Stimulated activated effector memory CD8-positive, alpha-beta T cell treated with anti-CD3 and anti-CD28 coated beads, Interleukin-12 subunit alpha, Interleukin-12 subunit beta, amount 100 ng/mL, for 72 hours (primary cell): ENCODE measurements around the gene PYGO2.
"Not testable (repeated sequence)": the region's sequence is repeated elsewhere in the genome, so short reads cannot be mapped to it uniquely, and the experiment has no call there.

Source experiments
- ATAC-seq: fragments of 150-1000 bp; cut with Tn5 transposase; 2 replicates; pipeline ENCODE4 v1.10.0; 2021
- DNase-seq, 2 donors: peaks; one replicate each; pipeline ENCODE4 v3.0.0; 2021 to 2022; ENCODE audit warnings: low spot score in 2 of 2
- H3K27ac Mint-ChIP-seq: one replicate; pipeline ENCODE4 v1.8.0; 2022; ENCODE audit warnings: mild to moderate bottlenecking, mixed read lengths
- H3K36me3 Mint-ChIP-seq: one replicate; pipeline ENCODE4 v1.8.0; 2022; ENCODE audit warnings: mild to moderate bottlenecking, mixed read lengths
- H3K4me1 Mint-ChIP-seq: one replicate; pipeline ENCODE4 v1.8.0; 2022; ENCODE audit warnings: mixed read lengths
- H3K4me3 Mint-ChIP-seq: one replicate; pipeline ENCODE4 v1.8.0; 2022; ENCODE audit warnings: mild to moderate bottlenecking, mixed read lengths
- H3K9me3 Mint-ChIP-seq: one replicate; pipeline ENCODE4 v1.8.0; 2022; ENCODE audit warnings: mixed read lengths

PYGO2 gene

DNA sequence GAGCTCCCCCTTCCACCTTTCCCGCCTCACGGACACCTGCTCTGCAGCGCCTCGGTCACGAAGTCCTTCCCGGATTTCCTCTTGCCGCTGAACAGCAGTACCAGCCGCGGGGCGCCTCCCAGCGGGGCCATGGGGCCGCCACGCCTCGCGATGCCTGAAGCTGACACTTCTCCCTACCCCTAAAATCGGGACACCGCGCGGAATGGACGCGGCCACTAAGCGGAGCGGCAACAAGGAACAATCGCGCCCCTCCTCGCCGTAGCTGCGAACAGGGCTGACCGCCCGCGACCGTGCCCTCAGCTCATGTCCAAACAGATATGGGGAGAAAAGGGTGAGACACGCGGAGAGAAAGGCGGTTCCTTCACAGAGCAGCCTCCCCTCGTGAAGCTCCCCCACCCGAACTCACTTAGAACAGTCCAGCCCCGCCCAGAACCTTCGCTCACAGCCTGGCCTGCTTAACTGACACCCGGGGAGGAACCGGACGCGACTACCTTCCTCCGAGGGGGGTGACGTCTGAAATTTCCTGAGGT, 25.0 kb downstream of the PYGO2 start, which contains the start of gene PMVK:
Gene PMVK (minus strand): TSS at position 165 of the 530 bp plus-strand sequence. CDS start 34 bp downstream, at position 131.
- H3K9me3 Mint-ChIP-seq: no peaks in the 10 kb centered on the region
- H3K4me1 Mint-ChIP-seq: peaks cover 52% of the 10 kb centered on the region

GRCh38 chr1:154935749-154936554, 25.6 kb downstream of the PYGO2 start:
- Mint-ChIP-seq H3K27ac (peak overlapping the region; percentile 100), H3K4me3 (peak overlapping the region; percentile 96), H3K4me1 (peaks cover 45% of the 10 kb centered on the region), H3K36me3 (peaks cover 27% of the 10 kb centered on the region), H3K9me3 (no peaks in the 10 kb centered on the region)
- ATAC-seq (no peak), DNase-seq (no peak)

More for the DNA sequence above, 25.0 kb downstream of the PYGO2 start, which contains the start of gene PMVK:
- H3K4me3 Mint-ChIP-seq: peak within 1 kb of the TSS; percentile 96
- ATAC-seq: peak; percentile 90
- H3K36me3 Mint-ChIP-seq: peaks cover 27% of the 10 kb centered on the region
- peak; percentile 86 to 99 for DNase-seq
- peak within 1 kb of the TSS; percentile 100 for H3K27ac Mint-ChIP-seq

DNA sequence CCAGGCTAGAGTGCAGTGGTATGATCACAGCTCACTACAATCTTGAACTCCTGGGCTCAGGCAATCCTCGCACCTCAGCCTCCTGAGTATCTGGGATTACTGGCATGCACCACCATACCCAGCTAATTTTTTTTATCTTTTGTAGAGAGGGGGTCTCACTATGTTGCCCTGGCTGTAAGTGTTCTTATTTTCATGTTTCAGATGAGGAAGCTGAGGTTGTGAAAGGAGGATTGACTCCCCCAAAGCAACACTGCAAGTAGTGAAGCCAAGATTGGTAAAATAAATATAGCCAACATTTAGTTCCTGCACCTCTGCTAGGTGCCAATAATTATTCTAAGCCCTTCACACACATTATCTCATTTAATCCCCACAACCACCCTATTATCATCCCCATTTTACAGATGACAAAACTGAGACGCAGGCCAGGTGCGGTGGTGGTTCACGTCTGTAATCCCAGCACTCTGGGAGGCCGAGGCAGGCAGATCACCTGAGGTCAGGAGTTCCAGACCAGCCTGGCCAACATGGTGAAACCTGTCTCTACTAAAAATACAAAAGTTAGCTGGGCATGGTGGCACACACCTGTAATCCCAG, 27.1 kb downstream of the PYGO2 start:
- Mint-ChIP-seq H3K27ac (no peak overlapping the region), H3K4me1 (peaks cover 34% of the 10 kb centered on the region), H3K9me3 (no peaks in the 10 kb centered on the region), H3K4me3 (peak overlapping the region; percentile 96), H3K36me3 (peaks cover 35% of the 10 kb centered on the region)
- ATAC-seq (no peak), DNase-seq (no peak)

DNA sequence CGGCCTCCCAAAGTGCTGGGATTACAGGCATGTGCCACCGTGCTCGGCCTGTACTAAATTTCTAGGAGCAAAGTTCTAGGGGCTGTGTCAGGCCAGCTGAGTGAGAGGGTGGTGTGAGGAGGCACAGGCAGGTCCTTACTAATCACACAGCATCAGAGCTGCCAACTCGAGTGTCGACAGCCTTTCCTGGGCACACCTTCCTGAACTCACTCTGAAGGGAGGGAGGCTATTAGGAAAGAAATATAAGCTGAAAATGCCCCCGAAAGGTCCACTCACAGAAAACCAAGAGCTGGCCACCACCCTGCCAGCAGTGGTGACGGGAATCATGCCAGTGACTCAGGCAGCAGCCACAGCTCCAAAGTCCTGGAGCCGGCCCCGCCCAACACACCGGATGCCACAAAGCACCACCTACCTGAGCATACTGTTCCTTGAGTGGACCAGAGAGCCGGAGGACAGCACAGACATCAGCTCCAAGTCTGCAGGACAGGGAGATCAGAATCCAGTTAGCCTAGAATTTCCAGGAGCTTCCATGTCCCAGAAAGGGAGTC, 29.6 kb downstream of the PYGO2 start:
- Mint-ChIP-seq H3K9me3 (no peaks in the 10 kb centered on the region), H3K36me3 (peaks cover 53% of the 10 kb centered on the region), H3K27ac (no peak overlapping the region), H3K4me3 (no peak overlapping the region), H3K4me1 (peaks cover 21% of the 10 kb centered on the region)
- DNase-seq: no peak
- no peak for ATAC-seq

DNA sequence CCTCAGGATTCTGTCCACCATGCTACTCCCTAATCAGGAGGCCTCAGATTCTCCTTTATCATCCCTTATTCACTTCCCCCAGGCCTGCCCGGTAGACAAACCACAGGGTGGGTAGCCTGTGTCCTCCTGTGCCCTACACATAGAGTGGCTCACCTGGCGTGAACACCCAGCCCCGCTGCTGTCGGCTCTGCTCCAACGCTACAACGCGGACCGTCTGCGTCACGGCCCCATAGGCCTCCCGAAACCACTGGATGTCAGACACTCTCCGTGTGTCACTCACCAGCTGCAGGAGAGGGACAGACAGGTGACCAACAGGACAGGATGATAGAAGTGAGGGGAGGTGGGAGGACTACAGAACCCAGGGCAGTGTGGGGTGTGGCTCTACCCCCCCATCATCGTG, 35.4 kb downstream of the PYGO2 start:
- H3K4me1 Mint-ChIP-seq: peaks cover 24% of the 10 kb centered on the region
- H3K27ac Mint-ChIP-seq: peak overlapping the region; percentile 90
- no peak for ATAC-seq
- no peak for DNase-seq
- H3K36me3 Mint-ChIP-seq: peaks cover 80% of the 10 kb centered on the region
- no peak overlapping the region for H3K4me3 Mint-ChIP-seq
- no peaks in the 10 kb centered on the region for H3K9me3 Mint-ChIP-seq

- Mint-ChIP-seq H3K4me1 (peaks cover 24% of the 10 kb centered on the region), H3K4me3 (no peak overlapping the region), H3K36me3 (peaks cover 80% of the 10 kb centered on the region), H3K9me3 (no peaks in the 10 kb centered on the region), H3K27ac (peak overlapping the region; percentile 90)
- ATAC-seq (peak; percentile 57), DNase-seq (no peak)
Measured at GRCh38 chr1:154925335-154926170, 36.0 kb downstream of the PYGO2 start.

DNA sequence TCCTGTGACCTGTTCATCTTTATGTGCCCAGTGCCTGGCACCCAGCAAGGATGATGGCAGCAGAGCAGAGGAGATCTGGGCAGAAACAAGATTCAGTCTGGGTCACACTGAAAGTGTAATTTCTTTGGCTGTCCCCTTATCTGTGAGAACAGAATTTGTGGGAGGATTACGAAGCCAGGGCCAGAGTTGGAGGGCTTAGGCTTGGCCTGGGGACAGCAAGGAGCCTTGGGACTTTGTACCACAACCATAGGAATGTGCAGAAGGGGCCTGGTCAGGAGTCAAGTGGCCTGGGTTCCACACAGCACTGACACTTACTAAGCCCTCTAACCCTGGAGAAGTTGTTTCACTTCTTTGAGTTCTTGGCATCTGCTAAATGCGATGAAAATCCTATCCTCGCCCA, 37.9 kb downstream of the PYGO2 start:
- Mint-ChIP-seq H3K27ac (peak overlapping the region; percentile 63), H3K36me3 (peaks cover 72% of the 10 kb centered on the region), H3K4me3 (no peak overlapping the region), H3K9me3 (no peaks in the 10 kb centered on the region), H3K4me1 (peaks cover 24% of the 10 kb centered on the region)
- DNase-seq (no peak), ATAC-seq (no peak)

- DNase-seq: no peak
- Mint-ChIP-seq H3K4me3 (no peak overlapping the region), H3K4me1 (no peaks in the 10 kb centered on the region), H3K36me3 (peaks cover 6% of the 10 kb centered on the region), H3K27ac (no peak overlapping the region), H3K9me3 (no peaks in the 10 kb centered on the region)
- no peak for ATAC-seq
Measured at GRCh38 chr1:154913273-154913672, 48.3 kb downstream of the PYGO2 start.

DNA sequence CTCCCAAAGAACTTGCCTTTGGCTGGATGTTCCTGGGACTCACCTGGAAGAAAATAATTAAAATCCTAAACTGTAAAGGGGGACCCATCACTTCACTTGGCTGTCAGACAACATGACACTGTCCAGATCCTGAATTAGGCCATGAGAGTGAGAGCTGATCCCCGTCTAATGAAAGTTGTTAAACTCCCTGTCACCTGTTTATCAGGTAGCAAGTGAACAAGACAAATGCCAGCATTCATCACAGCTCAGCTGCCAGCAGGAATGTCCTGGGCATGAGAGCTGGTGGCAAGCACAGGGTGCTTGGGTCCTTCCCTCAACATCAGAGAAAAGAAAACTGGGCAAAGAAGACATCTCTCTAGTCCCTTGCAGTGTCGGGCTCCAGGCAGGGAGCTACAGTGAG, 48.8 kb downstream of the PYGO2 start:
- Mint-ChIP-seq H3K4me3 (no peak overlapping the region), H3K9me3 (no peaks in the 10 kb centered on the region), H3K36me3 (peaks cover 6% of the 10 kb centered on the region), H3K4me1 (no peaks in the 10 kb centered on the region), H3K27ac (no peak overlapping the region)
- ATAC-seq: no peak
- no peak for DNase-seq

DNA sequence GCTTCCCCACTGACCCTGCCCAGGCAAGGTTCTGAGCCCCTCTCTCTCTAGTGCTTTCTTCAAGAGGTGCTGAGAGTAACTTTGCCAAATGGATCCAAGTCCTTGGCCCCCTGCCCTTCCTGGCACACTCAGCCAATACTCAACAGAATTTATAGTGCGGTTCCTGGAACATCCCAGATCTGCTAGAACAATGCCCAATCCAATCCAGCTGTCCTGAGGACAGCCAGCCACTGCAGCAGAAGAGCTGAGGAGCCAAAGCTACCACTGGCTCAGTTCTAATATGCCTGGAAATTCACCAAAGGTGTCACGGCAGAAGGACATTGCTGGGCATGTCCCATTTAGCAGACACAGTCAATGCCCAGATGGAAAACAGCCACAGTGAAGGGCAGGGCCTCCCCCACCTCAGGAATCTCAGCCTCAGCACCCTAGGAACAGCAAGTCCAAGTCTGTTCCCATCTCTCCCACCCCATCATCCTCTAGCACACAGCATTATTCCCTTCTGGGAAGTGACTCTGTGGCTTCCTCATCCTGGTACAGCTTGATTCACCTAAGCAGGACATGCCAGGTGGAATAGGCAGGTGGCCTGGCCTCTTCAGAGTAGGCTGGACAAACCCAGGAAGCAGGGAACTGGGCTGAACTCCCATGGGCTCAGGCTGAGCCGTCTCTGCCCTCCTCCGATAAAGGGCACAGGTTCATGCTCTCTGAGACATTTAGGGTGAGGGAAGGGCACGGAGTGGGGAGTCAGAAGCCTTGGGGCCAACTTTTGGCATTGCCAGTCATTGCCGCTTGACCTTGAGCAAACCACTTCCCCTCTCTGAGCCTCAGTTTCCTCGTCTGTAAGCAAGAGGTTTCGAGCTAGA, 49.7 kb downstream of the PYGO2 start:
- Mint-ChIP-seq H3K36me3 (peaks cover 6% of the 10 kb centered on the region), H3K27ac (no peak overlapping the region), H3K9me3 (no peaks in the 10 kb centered on the region), H3K4me1 (no peaks in the 10 kb centered on the region), H3K4me3 (no peak overlapping the region)
- no peak for ATAC-seq
- DNase-seq: no peak

DNA sequence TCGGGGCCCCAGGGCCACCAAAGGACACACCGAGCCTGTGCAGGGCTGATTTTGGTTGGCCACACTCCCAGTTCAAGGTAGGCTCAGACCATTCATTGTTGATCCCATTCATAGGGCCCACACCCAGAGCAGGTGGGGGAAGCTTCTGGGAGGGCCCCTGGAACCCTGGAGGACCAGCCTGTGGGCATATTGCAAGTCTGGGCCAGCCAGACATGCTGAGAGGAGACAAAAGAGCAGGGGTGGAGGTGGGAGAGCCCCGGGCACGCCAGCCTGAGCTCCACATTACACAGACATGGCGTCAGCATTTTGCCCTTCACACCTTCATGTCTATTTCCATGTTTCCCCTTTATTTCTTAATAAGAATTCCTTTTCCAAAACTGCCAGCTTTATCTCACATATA, 50.7 kb downstream of the PYGO2 start:
- ATAC-seq: no peak
- DNase-seq: no peak
- Mint-ChIP-seq H3K4me1 (no peaks in the 10 kb centered on the region), H3K4me3 (no peak overlapping the region), H3K9me3 (no peaks in the 10 kb centered on the region), H3K27ac (no peak overlapping the region), H3K36me3 (no peaks in the 10 kb centered on the region)

DNA sequence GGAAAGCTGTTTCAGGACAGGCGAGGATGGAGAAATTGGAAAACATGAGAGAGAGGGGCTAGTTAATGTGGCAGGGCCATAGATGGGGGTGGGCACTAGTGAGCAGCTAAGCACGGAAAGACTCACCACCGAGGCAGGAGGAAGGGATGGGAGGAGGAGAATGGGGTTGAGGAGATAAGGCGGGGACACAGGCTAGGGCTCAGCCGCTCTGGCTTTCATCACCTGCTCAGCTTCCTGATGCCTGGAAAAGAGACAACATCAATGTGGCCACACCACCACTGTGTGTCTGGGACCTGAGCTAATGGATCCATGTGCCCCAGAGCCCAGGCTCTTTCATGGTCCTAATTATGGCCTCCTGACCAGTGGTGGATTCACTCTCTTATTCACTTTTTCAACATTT, 52.6 kb downstream of the PYGO2 start:
- Mint-ChIP-seq H3K36me3 (no peaks in the 10 kb centered on the region), H3K9me3 (no peaks in the 10 kb centered on the region), H3K27ac (no peak overlapping the region), H3K4me1 (no peaks in the 10 kb centered on the region), H3K4me3 (no peak overlapping the region)
- ATAC-seq: no peak
- no peak for DNase-seq

DNA sequence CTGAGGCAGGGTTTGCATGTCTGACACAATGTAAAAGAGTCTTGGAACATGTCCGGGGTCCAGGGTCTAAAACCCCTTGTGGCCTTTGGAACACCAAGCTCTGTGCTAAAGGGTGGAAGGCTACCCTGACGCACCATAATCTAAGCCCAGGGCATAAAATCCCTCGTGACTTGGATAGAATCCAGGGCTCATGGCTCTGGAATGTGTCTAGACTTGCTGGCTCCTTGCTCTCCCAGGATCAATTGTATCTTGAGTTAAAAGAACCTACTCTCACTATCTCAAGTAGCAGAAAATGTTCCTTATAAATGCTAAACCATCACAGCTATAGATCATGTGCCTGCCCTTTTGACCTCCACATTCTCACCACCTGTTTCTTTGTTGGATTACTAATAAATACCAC, 53.5 kb downstream of the PYGO2 start:
- H3K27ac Mint-ChIP-seq, H3K4me3 Mint-ChIP-seq, H3K9me3 Mint-ChIP-seq, DNase-seq, H3K4me1 Mint-ChIP-seq, H3K36me3 Mint-ChIP-seq, ATAC-seq: not testable (repeated sequence)
